ENCODE results near the gene SAMSN1.

Gene SAMSN1

GRCh38 chr21:14486869-14487268, 59.2 kb downstream of the SAMSN1 start (continued):
- TF ChIP-seq ZBTB10 (tag by site-specific recombination; IDR thresholded peaks at IDR 0.05) = no peak
- TF ChIP-seq YY1 (tag by site-specific recombination; IDR thresholded peaks at IDR 0.05) = no peak
- no peak for TF ChIP-seq GLI4 (tag by site-specific recombination; IDR thresholded peaks at IDR 0.05)
- TF ChIP-seq ZNF624 (tag by site-specific recombination; IDR thresholded peaks at IDR 0.05) = no peak
- no peak for TF ChIP-seq WT1 (tag by site-specific recombination; IDR thresholded peaks at IDR 0.05)
- TF ChIP-seq OSR2 (tag by site-specific recombination; IDR thresholded peaks at IDR 0.05) = no peak
- TF ChIP-seq ZNF555 (tag by site-specific recombination; conservative IDR thresholded peaks at IDR 0.05) = no peak
- no peak for TF ChIP-seq ZSCAN5A (tag by site-specific recombination; IDR thresholded peaks at IDR 0.05)

GRCh38 chr21:14484188-14485009, 61.7 kb downstream of the SAMSN1 start:
- TF ChIP-seq SP3 (tag by site-specific recombination; IDR thresholded peaks at IDR 0.05) (no peak), ZNF211 (tag by site-specific recombination; IDR thresholded peaks at IDR 0.05; ENCODE audit: low read depth) (no peak), ZNF558 (tag by site-specific recombination; IDR thresholded peaks at IDR 0.05) (no peak), HOXC10 (CRISPR knock-in tag; IDR thresholded peaks at IDR 0.05) (no peak), OVOL3 (tag by site-specific recombination; IDR thresholded peaks at IDR 0.05) (no peak)
- H3K9me3 ChIP-seq (ENCODE audit: control insufficient read depth, insufficient read depth, low read depth, low read length) = no peaks in the 10 kb centered on the region
- ChIA-PET POLR2A (no interaction called here), CTCF (no interaction called here)
- no peak overlapping the region for H3K4me3 ChIP-seq (ENCODE audit: low read depth, low read length)
- H3K27ac ChIP-seq (ENCODE audit: extremely low read depth, low read depth, low read length) = no peak overlapping the region
- H3K36me3 ChIP-seq (ENCODE audit: control insufficient read depth in 2 of 2, insufficient read depth in 1 of 2, low read length in 2 of 2) = no peaks in the 10 kb centered on the region
- H3K4me1 ChIP-seq (ENCODE audit: control insufficient read depth, insufficient read depth, low read length) = no peaks in the 10 kb centered on the region

- CTCF ChIA-PET = no interaction called here
- TF ChIP-seq ZNF776 (tag by site-specific recombination; IDR thresholded peaks at IDR 0.05; ENCODE audit: borderline replicate concordance) (no peak), ZNF280C (tag by site-specific recombination; IDR thresholded peaks at IDR 0.05) (no peak), ZNF280D (tag by site-specific recombination; IDR thresholded peaks at IDR 0.05) (no peak), ZBTB49 (tag by site-specific recombination; IDR thresholded peaks at IDR 0.05; ENCODE audit: low read depth) (no peak)
Measured at GRCh38 chr21:14483296-14483695, 62.8 kb downstream of the SAMSN1 start.

More at GRCh38 chr21:14483296-14483695, 62.8 kb downstream of the SAMSN1 start:
- no peaks in the 10 kb centered on the region for H3K36me3 ChIP-seq (ENCODE audit: control insufficient read depth in 2 of 2, insufficient read depth in 1 of 2, low read length in 2 of 2)
- H3K27ac ChIP-seq (ENCODE audit: extremely low read depth, low read depth, low read length) = no peak overlapping the region
- H3K9me3 ChIP-seq (ENCODE audit: control insufficient read depth, insufficient read depth, low read depth, low read length) = no peaks in the 10 kb centered on the region
- POLR2A ChIA-PET = no interaction called here
- no peak overlapping the region for H3K4me3 ChIP-seq (ENCODE audit: low read depth, low read length)
- no peaks in the 10 kb centered on the region for H3K4me1 ChIP-seq (ENCODE audit: control insufficient read depth, insufficient read depth, low read length)
